ENCODE results near the gene DRD3. TPM values are rescaled to one million over a fixed set of nuclear protein-coding genes. Genes with fewer than 3 reads are reported as not detected.
A peak's percentile ranks its signal among the peaks of the same experiment; 100 is the strongest.

DRD3 gene
- total and polyA plus RNA-seq, 2 of the 8 experiments (the other 6 are each of a cell fraction or from before 2014, with no cell fraction given): 0.32 to 1.3 TPM

DNA sequence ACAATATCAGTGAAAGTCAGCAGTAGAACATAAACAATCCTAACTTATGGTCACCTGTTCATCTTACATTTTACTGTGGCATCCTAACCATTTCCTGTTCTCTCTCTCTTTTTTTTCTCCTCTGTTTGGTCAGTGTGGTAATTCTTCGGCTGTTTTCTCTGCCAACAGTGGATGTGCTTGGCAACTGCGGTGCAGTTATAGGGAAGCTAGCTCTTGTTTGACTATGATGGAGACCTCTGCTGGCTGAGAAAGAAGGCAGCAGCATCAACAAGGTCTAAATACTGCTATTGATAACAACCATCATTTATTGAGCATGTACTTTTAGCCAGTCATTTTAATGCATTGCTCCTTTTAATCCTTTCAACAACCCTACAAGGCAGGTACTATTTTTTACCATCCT lies 723 bp upstream of the DRD3 start:
- Histone ChIP-seq H2BK5ac (ENCODE audit: low read depth, low read length) (no peak overlapping the region), H3K23me2 (ENCODE audit: low read depth, low read length) (no peaks in the 10 kb centered on the region), H3K56ac (replicated peaks; ENCODE audit: insufficient read length, low read depth, low read length) (no peak overlapping the region), H3K23ac (ENCODE audit: insufficient read length) (no peak overlapping the region), H2AK5ac (ENCODE audit: low read depth, low read length) (no peak overlapping the region), H3K27ac (ENCODE audit: low read depth, low read length) (no peak overlapping the region), H2BK20ac (ENCODE audit: low read length) (no peak overlapping the region), H2BK120ac (replicated peaks; ENCODE audit: low read depth, low read length) (no peak overlapping the region), H3K36me3 (ENCODE audit: control insufficient read depth in 2 of 4, insufficient read depth in 4 of 4, low read length in 3 of 4) (no peaks in the 10 kb centered on the region), H3K4me2 (ENCODE audit: insufficient read depth in 1 of 2, low read depth in 2 of 2, low read length in 2 of 2) (no peak overlapping the region), H3K9me3 (ENCODE audit: insufficient read depth in 2 of 2, low read depth in 1 of 2, low read length in 1 of 2) (no peaks in the 10 kb centered on the region), H3K4ac (replicated peaks; ENCODE audit: insufficient read length, low read depth, low read length) (no peak overlapping the region), H4K91ac (replicated peaks; ENCODE audit: insufficient read length, low read length) (no peak overlapping the region), H3K9ac (replicated peaks in 1 of 4; ENCODE audit: extremely low read depth in 1 of 4, low read depth in 3 of 4, low read length in 3 of 4) (no peak overlapping the region), H3K79me2 (ENCODE audit: control insufficient read depth in 1 of 2, insufficient read depth in 2 of 2, low read length in 2 of 2) (no peaks in the 10 kb centered on the region), H4K5ac (ENCODE audit: insufficient read length, low read depth, low read length) (no peak overlapping the region), H3K4me3 (ENCODE audit: extremely low read depth in 1 of 4, insufficient read depth in 2 of 4, low read depth in 3 of 4, low read length in 4 of 4) (no peak overlapping the region), H2BK12ac (ENCODE audit: low read depth, low read length) (no peak overlapping the region), H3K18ac (ENCODE audit: extremely low read depth, low read length) (no peak overlapping the region), H3K27me3 (replicated peaks in 1 of 4; ENCODE audit: control insufficient read depth in 3 of 4, extremely low read depth in 1 of 4, insufficient read depth in 3 of 4, low read length in 3 of 4) (no peaks in the 10 kb centered on the region), H2BK15ac (ENCODE audit: low read length) (no peak overlapping the region), H3K79me1 (ENCODE audit: low read depth, low read length) (no peaks in the 10 kb centered on the region), H3K4me1 (replicated peaks in 1 of 4; ENCODE audit: control insufficient read depth in 3 of 4, insufficient read depth in 4 of 4, low read length in 3 of 4) (peaks cover 0 to 7% (median 1%) of the 10 kb centered on the region in 4 experiments; a peak in 2 of 7 replicates), H4K8ac (ENCODE audit: extremely low read depth, insufficient read depth, low read length) (no peak overlapping the region), H4K20me1 (replicated peaks in 1 of 2; ENCODE audit: control insufficient read depth in 1 of 2, insufficient read depth in 2 of 2, low read length in 2 of 2) (no peaks in the 10 kb centered on the region), H2AFZ (ENCODE audit: low read length) (no peak overlapping the region), H3K14ac (ENCODE audit: insufficient read length) (no peak overlapping the region)
- TF ChIP-seq RAD21 (IDR thresholded peaks at IDR 0.05 in 1 of 2, conservative IDR thresholded peaks at IDR 0.05 in 1 of 2; ENCODE audit: low read depth in 2 of 2, low read length in 2 of 2): peak; percentile 50 to 65
- no peak for TF ChIP-seq YY1 (IDR thresholded peaks at IDR 0.05; ENCODE audit: low read depth, low read length)
- TF ChIP-seq SIRT6 (IDR thresholded peaks at IDR 0.05; ENCODE audit: low read length): no peak
- TF ChIP-seq FOSL1 (IDR thresholded peaks at IDR 0.05; ENCODE audit: insufficient read depth, low read depth, low read length): no peak
- TF ChIP-seq, protein P1, sequence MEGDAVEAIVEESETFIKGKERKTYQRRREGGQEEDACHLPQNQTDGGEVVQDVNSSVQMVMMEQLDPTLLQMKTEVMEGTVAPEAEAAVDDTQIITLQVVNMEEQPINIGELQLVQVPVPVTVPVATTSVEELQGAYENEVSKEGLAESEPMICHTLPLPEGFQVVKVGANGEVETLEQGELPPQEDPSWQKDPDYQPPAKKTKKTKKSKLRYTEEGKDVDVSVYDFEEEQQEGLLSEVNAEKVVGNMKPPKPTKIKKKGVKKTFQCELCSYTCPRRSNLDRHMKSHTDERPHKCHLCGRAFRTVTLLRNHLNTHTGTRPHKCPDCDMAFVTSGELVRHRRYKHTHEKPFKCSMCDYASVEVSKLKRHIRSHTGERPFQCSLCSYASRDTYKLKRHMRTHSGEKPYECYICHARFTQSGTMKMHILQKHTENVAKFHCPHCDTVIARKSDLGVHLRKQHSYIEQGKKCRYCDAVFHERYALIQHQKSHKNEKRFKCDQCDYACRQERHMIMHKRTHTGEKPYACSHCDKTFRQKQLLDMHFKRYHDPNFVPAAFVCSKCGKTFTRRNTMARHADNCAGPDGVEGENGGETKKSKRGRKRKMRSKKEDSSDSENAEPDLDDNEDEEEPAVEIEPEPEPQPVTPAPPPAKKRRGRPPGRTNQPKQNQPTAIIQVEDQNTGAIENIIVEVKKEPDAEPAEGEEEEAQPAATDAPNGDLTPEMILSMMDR (IDR thresholded peaks at IDR 0.05; ENCODE audit: control extremely low read depth in 1 of 3, insufficient read depth in 1 of 3, low read depth in 1 of 3, low read length in 3 of 3): peak in 2 of 3 experiments; percentile 66 to 79; a peak in 3 of 4 replicates
- TF ChIP-seq CHD2 (IDR thresholded peaks at IDR 0.05; ENCODE audit: low read length): no peak
- TF ChIP-seq TEAD4 (IDR thresholded peaks at IDR 0.05; ENCODE audit: low read depth, low read length): no peak
- TF ChIP-seq SP2 (IDR thresholded peaks at IDR 0.05; ENCODE audit: low read length): no peak
- TF ChIP-seq SAP30 (IDR thresholded peaks at IDR 0.05; ENCODE audit: insufficient read depth, insufficient replicate concordance, low read length): no peak
- ChIA-PET CTCF (ENCODE audit: partially characterized antibody) (interaction anchor here (0.7 to 2.2 kb wide), 19 partner anchors 10 to 239 kb away, joined by 3 to 10 read pairs (median 3); no protein-coding TSS in a partner anchor), POLR2A (ENCODE audit: partially characterized antibody) (interaction anchor here (0.5 to 1.8 kb wide), 3 partner anchors 9 to 974 kb away, joined by 3 to 9 read pairs (median 3); no protein-coding TSS in a partner anchor)
- DNase-seq (ENCODE audit: low read depth in 1 of 2, low spot score in 2 of 2) (no peak), FAIRE-seq (peak; percentile 95)
- WGBS, 2 experiments (ENCODE audit: extremely low coverage in 1 of 2, insufficient coverage in 1 of 2, insufficient read length in 1 of 2, insufficient replicate concordance in 2 of 2, low coverage in 1 of 2, low lambda C conversion rate in 2 of 2, missing lambda C conversion rate in 1 of 2): 49% methylated on average over 2 of the region's 2 CpGs; no CpG with 5 or more reads in 1 of the 2 experiments
